Liver (tissue), 3 donors: ENCODE data around the gene WAC.

Experiments
- CTCF ChIP-seq: fragments of 150-350 bp; IDR thresholded peaks from 2 replicates; pipeline ENCODE4 v1.5.1; 2017; ENCODE audit warnings: improper control_type of control experiment, low read depth, low read length; ENCODE audit not compliant: missing input control
- FOXA1 ChIP-seq: IDR thresholded peaks from 2 replicates; pipeline ENCODE4 v1.6.1; 2016; ENCODE audit warnings: antibody characterized with exemption
- MAX ChIP-seq: IDR thresholded peaks from 2 replicates; pipeline ENCODE4 v1.6.1; 2016; ENCODE audit warnings: antibody characterized with exemption
- NR2F2 ChIP-seq: IDR thresholded peaks from 2 replicates; pipeline ENCODE4 v1.6.1; 2016; ENCODE audit warnings: antibody characterized with exemption
- RAD21 ChIP-seq, 2 donors: IDR thresholded peaks; 2 replicates each; pipeline ENCODE4 v1.6.1; 2016; ENCODE audit warnings: antibody characterized with exemption in 2 of 2, mild to moderate bottlenecking in 2 of 2
- SP1 ChIP-seq: IDR thresholded peaks from 2 replicates; pipeline ENCODE4 v1.6.1; 2018; ENCODE audit warnings: antibody characterized with exemption, mild to moderate bottlenecking
- TAF1 ChIP-seq: conservative IDR thresholded peaks from 2 replicates; pipeline ENCODE4 v1.6.1; 2016; ENCODE audit warnings: antibody characterized with exemption, mild to moderate bottlenecking
- YY1 ChIP-seq: IDR thresholded peaks from 2 replicates; pipeline ENCODE4 v1.6.1; 2016; ENCODE audit warnings: antibody characterized with exemption, mild to moderate bottlenecking
- donor health status: healthy.
- donor health status: healthy.

- TF ChIP-seq CTCF (no peak), FOXA1 (no peak), MAX (no peak), YY1 (no peak), TAF1 (no peak), SP1 (no peak), RAD21 (IDR thresholded peaks at IDR 0.05) (no peak), NR2F2 (no peak)
These were observed 18.3 kb upstream of the WAC start for GRCh38 chr10:28514648-28515047.
